Mesenchymal stem cell (in vitro differentiated cells and primary cell): ENCODE results near the gene C13orf46.
A peak's percentile ranks its signal among the peaks of the same experiment; 100 is the strongest.
"Not testable (repeated sequence)": the region's sequence is repeated elsewhere in the genome, so short reads cannot be mapped to it uniquely, and the experiment has no call there.

ENCODE experiments used
- DNase-seq: peaks from one replicate; pipeline ENCODE4 v3.0.0-alpha.2; 2013
- H2AFZ ChIP-seq: one replicate; pipeline ENCODE4 v1.6.1; 2013; ENCODE audit warnings: low read depth, mild to moderate bottlenecking, control low read depth, inconsistent platforms, low read length, moderate library complexity
- H2AK5ac ChIP-seq: 2 replicates; pipeline ENCODE4 v1.6.1; 2013; ENCODE audit warnings: low read length, moderate library complexity, mild to moderate bottlenecking, inconsistent platforms; ENCODE audit not compliant: severe bottlenecking
- H2BK120ac ChIP-seq: one replicate; pipeline ENCODE4 v1.6.1; 2013; ENCODE audit warnings: low read depth, mild to moderate bottlenecking, inconsistent platforms, low read length, moderate library complexity
- H2BK12ac ChIP-seq, 2 experiments: one replicate each; pipeline ENCODE4 v1.6.1; 2013; ENCODE audit warnings: inconsistent platforms in 2 of 2, low read length in 2 of 2, mild to moderate bottlenecking in 2 of 2, moderate library complexity in 2 of 2, control low read depth in 1 of 2
- H2BK15ac ChIP-seq: one replicate; pipeline ENCODE4 v1.6.1; 2013; ENCODE audit warnings: mild to moderate bottlenecking, low read depth, inconsistent platforms; ENCODE audit not compliant: poor library complexity, severe bottlenecking
- H2BK5ac ChIP-seq: 2 replicates; pipeline ENCODE4 v1.6.1; 2013; ENCODE audit warnings: low read depth, mild to moderate bottlenecking, low read length, control low read depth, inconsistent platforms; ENCODE audit not compliant: poor library complexity, severe bottlenecking
- H3K14ac ChIP-seq, 2 experiments: one replicate each; pipeline ENCODE4 v1.6.1; 2013; ENCODE audit warnings: inconsistent platforms in 2 of 2, low read length in 2 of 2, control low read depth in 1 of 2, mild to moderate bottlenecking in 1 of 2, moderate library complexity in 1 of 2
- H3K18ac ChIP-seq, 2 experiments: one replicate each; pipeline ENCODE4 v1.6.1; 2013; ENCODE audit warnings: inconsistent platforms in 2 of 2, low read length in 2 of 2, control low read depth in 1 of 2, low read depth in 1 of 2, mild to moderate bottlenecking in 1 of 2
- H3K23ac ChIP-seq, 2 experiments: one replicate each; pipeline ENCODE4 v1.6.1; 2013; ENCODE audit warnings: inconsistent platforms in 2 of 2, low read length in 2 of 2, mild to moderate bottlenecking in 2 of 2, moderate library complexity in 2 of 2, control low read depth in 1 of 2
- H3K27ac ChIP-seq: 2 replicates; pipeline ENCODE4 v1.5.1; 2013; ENCODE audit warnings: mild to moderate bottlenecking, moderate library complexity, low read length, control low read depth, inconsistent platforms; ENCODE audit not compliant: poor library complexity, severe bottlenecking
- H3K27me3 ChIP-seq, 2 experiments: 2 replicates each; pipeline versions ENCODE4 v1.6.1 to v1.7.0; 2013; ENCODE audit warnings: low read length in 2 of 2, mild to moderate bottlenecking in 2 of 2, moderate library complexity in 2 of 2, control low read depth in 1 of 2, inconsistent platforms in 1 of 2; ENCODE audit not compliant: control insufficient read depth in 1 of 2, insufficient read depth in 1 of 2
- H3K36me3 ChIP-seq, 2 experiments: 2 replicates each; pipeline versions ENCODE4 v1.6.1 to v1.7.0; 2013; ENCODE audit warnings: low read length in 2 of 2, control low read depth in 1 of 2, inconsistent platforms in 1 of 2, low read depth in 1 of 2, mild to moderate bottlenecking in 1 of 2; ENCODE audit not compliant: insufficient read depth in 2 of 2, control insufficient read depth in 1 of 2
- H3K4ac ChIP-seq, 2 experiments: one replicate each; pipeline ENCODE4 v1.6.1; 2013; ENCODE audit warnings: inconsistent platforms in 2 of 2, low read length in 2 of 2, mild to moderate bottlenecking in 2 of 2, moderate library complexity in 2 of 2, control low read depth in 1 of 2, low read depth in 1 of 2
- H3K4me1 ChIP-seq: 2 replicates; pipeline ENCODE4 v1.6.1; 2013; ENCODE audit warnings: low read depth, low read length, control low read depth; ENCODE audit not compliant: control insufficient read depth, insufficient read depth
- H3K4me2 ChIP-seq: 2 replicates; pipeline ENCODE4 v1.6.1; 2013; ENCODE audit warnings: low read length, mild to moderate bottlenecking, inconsistent platforms; ENCODE audit not compliant: poor library complexity, severe bottlenecking
- H3K4me3 ChIP-seq, 2 experiments: 2 replicates each; pipeline versions ENCODE4 v1.5.1 to v1.7.0; 2013; ENCODE audit warnings: low read length in 2 of 2, mild to moderate bottlenecking in 2 of 2, control low read depth in 1 of 2, low read depth in 1 of 2; ENCODE audit not compliant: insufficient read depth in 1 of 2
- H3K79me1 ChIP-seq: replicated peaks from 2 replicates; pipeline ENCODE4 v1.6.1; 2013; ENCODE audit warnings: mild to moderate bottlenecking, control low read depth, low read length, inconsistent platforms; ENCODE audit not compliant: poor library complexity, severe bottlenecking
- H3K9ac ChIP-seq: 2 replicates; pipeline ENCODE4 v1.7.0; 2013; ENCODE audit warnings: mild to moderate bottlenecking, low read length, moderate library complexity
- H3K9me3 ChIP-seq: 2 replicates; pipeline ENCODE4 v1.7.0; 2013; ENCODE audit warnings: mild to moderate bottlenecking, low read length; ENCODE audit not compliant: control insufficient read depth
- H4K8ac ChIP-seq: one replicate; pipeline ENCODE4 v1.6.1; 2013; ENCODE audit warnings: inconsistent platforms, mild to moderate bottlenecking, low read length, moderate library complexity
- H4K91ac ChIP-seq: one replicate; pipeline ENCODE4 v1.6.1; 2013; ENCODE audit warnings: mild to moderate bottlenecking, low read length, inconsistent platforms
- WGBS: methylation state at CpG from one replicate; pipeline ENCODE4 v1.1.7; 2013; ENCODE audit warnings: mixed read lengths; 5-methylcytosine and 5-hydroxymethylcytosine counted together

C13orf46 gene

DNA sequence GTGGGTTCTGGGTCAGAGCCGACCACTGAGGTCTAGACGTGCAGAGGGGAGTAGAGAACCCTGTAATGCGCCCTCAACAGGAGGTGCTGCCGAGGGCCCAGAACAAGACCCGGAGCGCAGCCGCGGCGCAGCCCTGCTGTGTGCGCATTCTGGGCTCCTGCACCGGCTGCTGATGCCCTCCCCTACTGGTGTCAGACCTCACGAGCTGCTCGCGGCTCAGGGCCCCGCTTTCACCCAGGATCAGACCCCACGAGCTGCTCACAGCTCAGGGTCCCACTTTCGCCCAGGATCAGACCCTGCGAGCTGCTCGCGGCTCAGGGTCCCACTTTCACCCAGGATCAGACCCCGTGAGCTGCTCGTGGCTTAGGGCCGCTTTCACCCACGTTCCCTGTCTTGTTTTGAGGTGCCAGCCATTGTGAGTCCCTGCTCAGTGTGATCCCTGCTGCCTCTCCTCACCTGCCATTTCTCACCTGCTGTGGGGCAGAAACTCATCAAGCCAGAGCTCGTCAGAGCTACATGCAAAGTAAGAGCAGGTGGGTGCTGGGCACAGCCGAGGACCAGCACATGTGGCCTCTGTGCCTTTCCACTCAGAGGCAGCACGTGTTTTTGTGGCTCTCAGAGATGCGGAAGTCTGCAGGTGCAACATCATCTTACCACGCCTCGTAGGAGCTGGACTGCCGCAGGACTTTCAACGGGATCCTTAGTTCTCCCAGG is 47.0 kb upstream of the C13orf46 start:
- H2BK5ac ChIP-seq = no peak overlapping the region

DNA sequence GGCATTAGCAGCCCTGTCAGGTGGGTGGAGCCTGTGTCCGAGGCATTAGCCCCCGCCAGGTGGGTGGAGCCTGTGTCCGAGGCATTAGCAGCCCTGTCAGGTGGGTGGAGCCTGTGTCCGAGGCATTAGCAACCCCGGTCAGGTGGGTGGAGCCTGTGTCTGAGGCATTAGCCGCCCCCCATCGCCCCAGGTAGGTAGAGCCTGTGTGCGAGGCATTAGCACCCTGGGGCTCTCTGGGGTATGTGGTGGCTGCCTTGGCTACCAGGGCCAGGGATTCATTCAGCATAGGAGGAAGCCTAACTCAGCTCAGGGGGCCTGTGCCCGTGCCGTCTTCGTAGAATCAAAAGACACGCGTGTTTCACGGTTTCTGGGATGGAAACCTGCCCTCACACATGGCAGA is 46.3 kb upstream of the C13orf46 start:
- H3K9ac ChIP-seq, H3K27ac ChIP-seq, H3K4me2 ChIP-seq, H3K9me3 ChIP-seq, H3K4me3 ChIP-seq, H2AFZ ChIP-seq, H3K14ac ChIP-seq, H3K4ac ChIP-seq, H3K27me3 ChIP-seq, H4K91ac ChIP-seq, H4K8ac ChIP-seq, H2BK120ac ChIP-seq, DNase-seq, H2AK5ac ChIP-seq, H2BK15ac ChIP-seq, H2BK12ac ChIP-seq, H3K18ac ChIP-seq, H2BK5ac ChIP-seq: not testable (repeated sequence)
- H3K36me3 ChIP-seq = peaks cover 96% of the 10 kb centered on the region in 2 experiments
- peaks cover 29% of the 10 kb centered on the region for H3K4me1 ChIP-seq
- 95% methylated on average over 14 of the region's 14 CpGs for WGBS
- peak overlapping the region in 1 of 2 experiments; percentile 61 for H3K23ac ChIP-seq
- peaks cover 49% of the 10 kb centered on the region for H3K79me1 ChIP-seq

More for the DNA sequence above, 47.0 kb upstream of the C13orf46 start:
- H2BK15ac ChIP-seq = no peak overlapping the region
- no peak overlapping the region for H3K4ac ChIP-seq
- H2BK120ac ChIP-seq = no peak overlapping the region
- H3K27me3 ChIP-seq = no peaks in the 10 kb centered on the region
- peaks cover 31% of the 10 kb centered on the region for H3K4me1 ChIP-seq
- peaks cover 90 to 93% of the 10 kb centered on the region in 2 experiments for H3K36me3 ChIP-seq
- H3K4me2 ChIP-seq = no peak overlapping the region
- no peaks in the 10 kb centered on the region for H3K9me3 ChIP-seq
- H4K91ac ChIP-seq = no peak overlapping the region
- H3K14ac ChIP-seq = no peak overlapping the region
- H3K23ac ChIP-seq = no peak overlapping the region
- H3K18ac ChIP-seq = no peak overlapping the region
- no peak overlapping the region for H3K9ac ChIP-seq
- no peak overlapping the region for H3K27ac ChIP-seq
- H2AFZ ChIP-seq = no peak overlapping the region
- peaks cover 41% of the 10 kb centered on the region for H3K79me1 ChIP-seq
- DNase-seq = no peak
- 96% methylated on average over 32 of the region's 32 CpGs for WGBS
- no peak overlapping the region for H4K8ac ChIP-seq
- no peak overlapping the region for H2AK5ac ChIP-seq
- H2BK12ac ChIP-seq = no peak overlapping the region
- no peak overlapping the region for H3K4me3 ChIP-seq

DNA sequence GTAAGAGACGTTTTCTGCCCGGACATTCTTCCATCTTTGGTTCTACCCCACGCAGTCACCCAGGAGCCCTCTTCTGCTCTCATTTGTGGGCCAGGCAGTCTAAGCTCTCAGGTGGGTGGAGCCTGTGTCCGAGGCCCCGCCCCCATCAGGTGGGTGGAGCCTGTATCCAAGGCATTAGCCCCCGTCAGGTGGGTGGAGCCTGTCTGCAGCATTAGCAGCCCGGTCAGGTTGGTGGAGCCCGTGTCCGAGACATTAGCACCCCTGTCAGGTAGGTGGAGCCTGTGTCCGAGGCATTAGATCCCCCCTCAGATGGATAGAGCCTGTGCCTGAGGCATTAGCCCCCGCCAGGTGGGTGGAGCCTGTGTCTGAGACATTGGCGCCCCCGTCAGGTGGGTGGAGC is 45.5 kb upstream of the C13orf46 start:
- Histone ChIP-seq H3K27ac (no peak overlapping the region), H4K8ac (peak overlapping the region; percentile 66)
- 79% methylated on average over 13 of the region's 13 CpGs for WGBS

DNA sequence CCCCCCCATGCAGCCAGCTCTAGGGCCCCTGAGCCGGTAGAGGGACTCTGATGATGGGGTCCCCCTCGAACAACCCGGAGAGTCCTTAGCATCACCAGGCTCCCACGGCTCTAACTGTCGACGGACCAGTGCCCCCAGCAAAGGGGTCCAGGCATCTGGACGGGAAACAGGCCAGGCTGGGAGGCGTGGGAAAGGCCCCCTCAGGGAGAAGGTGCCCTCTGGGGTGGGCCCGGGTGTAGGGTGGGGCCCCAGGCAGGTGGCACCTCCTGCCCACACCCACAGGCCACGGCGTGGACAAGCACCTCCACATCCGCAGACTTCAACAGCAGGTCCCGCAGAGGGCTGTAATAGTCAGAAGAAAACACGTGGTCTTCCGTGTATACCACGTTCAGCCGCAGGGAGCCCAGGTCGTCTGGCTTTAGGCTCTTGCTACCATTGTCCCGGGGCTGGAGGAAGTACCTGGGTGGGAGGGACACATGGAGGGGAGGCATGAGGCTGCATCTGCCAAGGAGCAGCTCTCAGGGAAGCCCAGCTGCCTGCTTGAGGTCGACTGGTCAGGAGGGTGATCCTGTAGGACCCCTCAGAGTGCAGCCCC is 44.7 kb upstream of the C13orf46 start:
- DNase-seq = no peak
- no peaks in the 10 kb centered on the region for H3K9me3 ChIP-seq
- no peak overlapping the region for H2BK15ac ChIP-seq
- no peak overlapping the region for H2BK120ac ChIP-seq
- no peak overlapping the region for H3K14ac ChIP-seq
- H3K9ac ChIP-seq = no peak overlapping the region
- no peak overlapping the region for H2BK12ac ChIP-seq
- no peak overlapping the region for H3K4me2 ChIP-seq
- H4K91ac ChIP-seq = no peak overlapping the region
- H3K79me1 ChIP-seq = peaks cover 57% of the 10 kb centered on the region
- H3K36me3 ChIP-seq = peaks cover 94 to 96% of the 10 kb centered on the region in 2 experiments
- no peaks in the 10 kb centered on the region for H3K27me3 ChIP-seq
- 92% methylated on average over 20 of the region's 20 CpGs for WGBS
- H2AK5ac ChIP-seq = no peak overlapping the region
- no peak overlapping the region for H3K4me3 ChIP-seq
- H2BK5ac ChIP-seq = no peak overlapping the region
- H4K8ac ChIP-seq = no peak overlapping the region
- H3K4me1 ChIP-seq = peaks cover 19% of the 10 kb centered on the region
- no peak overlapping the region for H3K4ac ChIP-seq
- H2AFZ ChIP-seq = no peak overlapping the region
- H3K18ac ChIP-seq = no peak overlapping the region
- no peak overlapping the region for H3K23ac ChIP-seq
- no peak overlapping the region for H3K27ac ChIP-seq

More for the DNA sequence above, 45.5 kb upstream of the C13orf46 start:
- no peak overlapping the region for H3K4ac ChIP-seq
- no peak overlapping the region for H3K4me2 ChIP-seq
- no peak overlapping the region for H2BK15ac ChIP-seq
- H2BK12ac ChIP-seq = no peak overlapping the region
- H2BK120ac ChIP-seq = no peak overlapping the region
- no peak overlapping the region for H3K14ac ChIP-seq
- no peak overlapping the region for H3K18ac ChIP-seq
- H3K9ac ChIP-seq = no peak overlapping the region
- no peak overlapping the region for H3K23ac ChIP-seq
- no peaks in the 10 kb centered on the region for H3K9me3 ChIP-seq
- H3K36me3 ChIP-seq = peaks cover 96% of the 10 kb centered on the region in 2 experiments
- peaks cover 23% of the 10 kb centered on the region for H3K4me1 ChIP-seq
- DNase-seq = no peak
- peaks cover 56% of the 10 kb centered on the region for H3K79me1 ChIP-seq
- H3K4me3 ChIP-seq = no peak overlapping the region
- no peak overlapping the region for H2AFZ ChIP-seq
- H4K91ac ChIP-seq = no peak overlapping the region
- no peak overlapping the region for H2AK5ac ChIP-seq
- no peaks in the 10 kb centered on the region for H3K27me3 ChIP-seq
- H2BK5ac ChIP-seq = no peak overlapping the region
